GM12874 (cell line): ENCODE data around the gene C19orf44.

Experiments
- TF ChIP-seq, protein P1 (sequence below): IDR thresholded peaks from 2 replicates; pipeline ENCODE4 v1.5.1; 2011; ENCODE audit warnings: low read depth, mild to moderate bottlenecking, control low read depth, low read length, moderate library complexity; ENCODE audit not compliant: insufficient read depth

The C19orf44 gene

DNA sequence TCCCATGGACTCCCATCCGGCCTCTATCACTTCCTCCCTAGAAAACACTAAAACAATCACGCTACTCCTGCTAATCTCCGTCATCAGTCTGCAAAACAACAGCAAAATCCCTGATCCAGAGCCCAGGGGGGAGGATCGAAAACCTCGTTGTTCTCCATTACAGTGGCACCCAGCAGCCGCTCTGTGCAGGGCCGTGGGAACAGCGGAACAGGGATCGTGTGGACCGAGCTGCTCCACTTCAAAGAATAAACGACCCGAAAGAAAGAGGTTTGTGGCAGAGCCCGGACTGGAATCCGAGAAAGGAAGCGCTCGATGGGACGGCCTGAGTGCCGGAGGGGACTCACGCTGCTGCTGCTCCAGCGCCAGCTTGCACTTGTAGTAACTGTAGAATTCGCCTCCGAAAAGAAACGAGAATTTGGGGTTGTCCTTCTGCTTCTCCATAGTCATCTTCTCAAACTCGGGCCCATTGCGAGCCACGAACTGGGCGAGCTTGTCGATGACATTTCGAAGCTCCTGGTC lies 45.4 kb downstream of the C19orf44 start:
- TF ChIP-seq, protein P1, sequence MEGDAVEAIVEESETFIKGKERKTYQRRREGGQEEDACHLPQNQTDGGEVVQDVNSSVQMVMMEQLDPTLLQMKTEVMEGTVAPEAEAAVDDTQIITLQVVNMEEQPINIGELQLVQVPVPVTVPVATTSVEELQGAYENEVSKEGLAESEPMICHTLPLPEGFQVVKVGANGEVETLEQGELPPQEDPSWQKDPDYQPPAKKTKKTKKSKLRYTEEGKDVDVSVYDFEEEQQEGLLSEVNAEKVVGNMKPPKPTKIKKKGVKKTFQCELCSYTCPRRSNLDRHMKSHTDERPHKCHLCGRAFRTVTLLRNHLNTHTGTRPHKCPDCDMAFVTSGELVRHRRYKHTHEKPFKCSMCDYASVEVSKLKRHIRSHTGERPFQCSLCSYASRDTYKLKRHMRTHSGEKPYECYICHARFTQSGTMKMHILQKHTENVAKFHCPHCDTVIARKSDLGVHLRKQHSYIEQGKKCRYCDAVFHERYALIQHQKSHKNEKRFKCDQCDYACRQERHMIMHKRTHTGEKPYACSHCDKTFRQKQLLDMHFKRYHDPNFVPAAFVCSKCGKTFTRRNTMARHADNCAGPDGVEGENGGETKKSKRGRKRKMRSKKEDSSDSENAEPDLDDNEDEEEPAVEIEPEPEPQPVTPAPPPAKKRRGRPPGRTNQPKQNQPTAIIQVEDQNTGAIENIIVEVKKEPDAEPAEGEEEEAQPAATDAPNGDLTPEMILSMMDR = no peak

DNA sequence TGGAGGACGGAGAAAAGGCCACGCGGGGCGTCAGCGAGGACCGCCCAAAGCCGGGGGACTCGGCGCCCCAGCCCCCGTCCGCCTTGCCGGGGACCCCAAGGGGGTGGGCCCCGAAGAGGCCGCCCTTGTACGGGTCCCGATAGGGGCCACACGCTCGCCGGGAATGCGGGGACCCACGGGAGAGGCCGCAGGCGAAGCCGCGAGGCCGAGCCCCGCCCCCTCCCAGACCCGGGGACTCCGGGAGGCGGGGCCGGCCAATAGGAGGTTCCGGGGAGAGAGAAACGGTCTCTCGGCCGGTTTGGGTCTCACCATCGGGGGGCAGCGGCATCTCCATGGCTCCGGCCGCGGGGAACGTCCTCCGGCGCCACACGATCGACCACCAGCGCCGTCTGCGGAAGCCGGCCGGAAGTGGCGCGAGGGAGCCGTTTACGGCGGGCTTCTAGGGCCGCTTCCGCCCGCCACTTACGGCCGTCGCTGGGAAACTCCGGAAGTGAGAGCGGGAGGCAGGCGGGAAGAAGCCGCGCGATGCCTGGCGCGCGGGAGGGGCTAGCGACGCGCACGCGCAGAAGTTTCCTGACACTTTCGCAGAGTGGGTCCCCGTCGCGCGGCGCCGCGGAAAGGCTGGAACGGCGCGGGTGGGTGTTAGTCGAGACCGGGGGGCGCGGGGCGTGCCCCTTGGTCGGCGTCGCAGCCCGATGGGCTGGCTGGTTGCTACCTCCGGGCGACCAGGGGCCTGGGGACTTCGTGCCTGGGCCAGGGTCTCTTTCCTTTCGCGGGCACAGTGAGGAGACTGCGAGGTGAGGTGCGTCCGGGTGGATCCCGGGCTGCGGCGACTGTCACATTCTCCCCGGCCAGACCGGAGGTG lies 46.1 kb downstream of the C19orf44 start, which contains the start of gene CHERP:
CHERP (minus strand) TSS at position 393 of the 865 bp plus-strand sequence; CDS start at position 334, 59 bp downstream.
- TF ChIP-seq, protein P1 = no peak

DNA sequence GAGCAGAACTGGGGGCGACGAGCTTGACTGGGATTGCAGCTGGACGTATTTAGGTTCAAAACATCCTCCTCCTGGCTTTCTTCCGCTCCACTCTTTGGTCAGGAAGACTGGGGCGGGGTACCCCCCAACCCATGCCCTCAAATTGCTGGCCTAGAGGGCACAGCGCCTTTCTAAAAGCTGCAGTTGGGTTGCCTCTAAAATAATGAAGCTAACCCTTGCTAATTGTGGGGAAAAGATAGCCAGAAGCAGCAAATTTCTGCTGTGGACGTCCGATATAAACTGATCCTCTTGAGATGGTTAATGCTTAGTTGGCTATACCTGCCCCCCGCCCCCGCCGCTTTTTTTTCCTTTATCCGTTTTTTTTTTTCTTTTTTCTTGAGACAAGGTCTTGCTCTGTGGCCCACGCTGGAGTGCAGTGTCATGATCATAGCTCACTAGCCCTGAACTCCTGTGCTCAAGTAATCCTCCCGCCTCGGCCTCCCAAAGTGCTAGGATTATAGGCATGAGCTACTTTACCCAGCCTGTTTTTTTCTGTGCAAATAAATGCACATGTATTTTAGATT lies 46.8 kb downstream of the C19orf44 start:
- TF ChIP-seq, protein P1 = no peak

DNA sequence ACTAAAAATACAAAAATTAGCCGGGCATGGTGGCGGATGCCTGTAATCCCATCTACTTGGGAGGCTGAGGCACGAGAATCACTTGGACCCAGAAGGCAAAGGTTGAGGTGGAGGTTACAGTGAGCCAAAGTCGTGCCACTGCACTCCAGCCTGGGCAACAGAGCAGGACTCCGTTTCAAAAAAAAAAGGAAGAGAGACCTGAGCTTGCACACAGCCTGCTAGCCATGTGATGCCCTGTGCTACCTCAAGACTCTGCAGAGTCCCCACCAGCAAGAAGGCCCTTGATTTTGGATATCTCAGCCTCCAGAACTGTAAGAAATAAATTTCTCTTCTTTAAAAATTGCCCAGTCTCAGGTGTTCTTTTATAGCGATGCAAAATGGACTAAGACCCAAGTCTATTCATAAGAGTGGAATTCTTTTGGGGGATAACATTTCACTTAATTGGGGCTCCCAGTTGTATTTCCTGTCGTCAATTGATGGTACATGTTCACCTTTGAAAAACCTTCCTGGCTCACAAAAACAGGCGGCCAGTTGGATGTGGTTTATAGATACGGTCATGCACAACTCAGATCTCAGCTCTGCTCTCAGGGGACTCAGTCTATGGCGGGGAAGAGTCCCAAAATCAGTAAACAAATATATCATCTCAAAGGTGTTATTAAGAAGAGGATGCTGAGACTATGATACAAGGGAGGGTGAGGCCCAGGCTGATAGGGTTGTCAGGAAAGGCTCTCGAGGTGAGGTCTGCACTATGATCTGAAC lies 48.5 kb downstream of the C19orf44 start:
- TF ChIP-seq, protein P1 = no peak

DNA sequence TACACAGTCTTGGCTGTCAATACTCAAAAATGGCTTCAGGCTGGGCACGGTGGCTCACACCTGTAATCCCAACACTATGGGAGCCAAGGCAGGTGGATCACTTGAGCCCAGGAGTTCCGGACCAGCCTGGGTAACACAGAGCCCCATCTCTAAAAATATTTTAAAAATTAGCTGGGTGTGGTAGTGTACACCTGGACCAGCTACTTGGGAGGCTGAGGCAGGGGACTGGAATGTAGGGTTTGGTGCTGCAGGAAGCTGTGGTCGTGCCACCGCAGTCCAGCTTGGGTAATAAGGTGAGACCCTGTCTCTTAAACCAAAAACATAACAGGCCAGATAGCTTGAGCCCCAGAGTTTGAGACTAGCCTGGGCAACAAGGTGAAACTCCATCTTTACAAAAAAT lies 52.8 kb downstream of the C19orf44 start:
- TF ChIP-seq, protein P1 = no peak

DNA sequence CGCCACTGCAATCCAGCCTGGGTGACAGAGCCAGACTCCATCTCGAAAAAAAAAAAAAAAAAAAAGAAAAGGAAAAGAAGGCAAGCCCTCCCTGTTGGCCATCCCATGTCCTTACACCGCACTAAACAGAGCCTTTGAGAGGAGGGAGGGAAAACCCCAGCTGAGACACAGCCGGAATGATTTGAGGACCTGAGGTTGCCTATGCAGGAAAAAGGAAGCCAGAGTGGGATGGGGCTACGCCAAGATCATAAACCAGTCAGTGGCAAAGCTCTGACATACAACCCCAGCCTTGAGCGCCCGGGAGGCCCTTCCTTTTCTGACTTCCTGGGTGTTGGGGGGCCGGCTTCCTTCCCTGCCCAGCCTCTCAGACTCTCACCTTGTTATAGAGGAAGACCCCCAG lies 58.6 kb downstream of the C19orf44 start:
- TF ChIP-seq, protein P1 = no peak

DNA sequence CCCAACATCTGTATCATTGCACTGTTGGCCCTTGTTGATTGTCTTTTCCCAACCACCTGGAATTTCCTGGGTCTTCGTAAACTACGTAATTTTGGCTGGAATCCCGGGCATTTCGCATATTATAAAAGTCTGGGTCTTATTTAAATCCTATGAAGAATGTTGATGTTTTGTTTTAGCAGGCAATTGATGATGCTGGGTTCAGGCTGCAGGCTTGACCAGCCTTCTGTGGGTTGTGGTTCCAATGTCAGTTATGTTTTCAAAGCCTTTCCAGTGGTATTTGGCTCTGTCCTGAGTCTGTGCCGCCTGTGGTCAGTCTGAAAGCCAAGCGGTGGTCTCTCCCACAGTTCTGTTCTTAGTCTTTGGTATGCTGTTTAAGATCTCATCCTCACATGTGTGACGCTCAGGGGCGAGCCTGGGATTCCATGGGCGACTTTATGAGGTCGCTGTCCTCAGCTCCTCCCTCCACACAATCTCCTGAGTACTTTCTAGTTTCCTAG lies 63.6 kb downstream of the C19orf44 start:
- TF ChIP-seq, protein P1 = no peak
